Measurements from ENCODE around the gene MSX1. TPM values are rescaled to one million over a fixed set of nuclear protein-coding genes. Genes with fewer than 3 reads are reported as not detected.
A peak's percentile ranks its signal among the peaks of the same experiment; 100 is the strongest.

Gene MSX1
- total RNA-seq, 1 experiment from 2014 or later: not detected

DNA sequence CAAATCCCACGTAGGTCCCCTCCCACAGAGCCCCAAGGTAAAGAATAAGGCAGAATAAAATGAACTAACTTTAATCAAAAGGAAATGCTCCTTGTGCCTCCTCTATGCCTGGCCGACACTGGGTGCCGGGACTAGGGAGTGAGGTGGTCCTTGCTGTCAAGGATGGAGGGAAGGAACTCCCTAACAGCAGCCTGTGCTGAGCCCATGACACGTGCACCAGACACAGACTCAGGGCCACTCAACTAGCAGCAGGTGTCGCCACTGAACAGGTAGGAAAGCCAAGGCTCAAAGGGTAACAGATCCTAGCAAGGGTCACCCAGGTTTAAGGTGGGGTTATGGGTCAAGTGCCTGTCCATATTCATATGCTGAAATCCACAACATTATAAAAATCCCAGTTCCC is 29.2 kb downstream of the MSX1 start:
- Histone ChIP-seq H2AFZ (ENCODE audit: low read length) (no peak overlapping the region), H3K4me2 (ENCODE audit: insufficient read depth, insufficient read length, low read length) (no peak overlapping the region), H2BK120ac (ENCODE audit: low read depth, low read length, poor library complexity, severe bottlenecking) (no peak overlapping the region), H3K4ac (ENCODE audit: low read depth, low read length) (no peak overlapping the region), H3K18ac (ENCODE audit: insufficient read length, low read depth, low read length) (no peak overlapping the region), H2BK5ac (ENCODE audit: insufficient read length, low read length) (no peak overlapping the region), H3K14ac (ENCODE audit: insufficient read depth, low read length) (no peak overlapping the region), H3K9ac (ENCODE audit: extremely low read depth, insufficient read length, low read length) (no peak overlapping the region), H2BK20ac (ENCODE audit: low read depth, low read length, poor library complexity, severe bottlenecking) (no peak overlapping the region), H3K23me2 (ENCODE audit: insufficient read length, low read depth, low read length, poor library complexity, severe bottlenecking) (no peaks in the 10 kb centered on the region), H3K79me2 (ENCODE audit: insufficient read depth, low read length) (no peaks in the 10 kb centered on the region), H4K5ac (ENCODE audit: insufficient read length, low read depth, low read length) (no peak overlapping the region), H3K27me3 (ENCODE audit: insufficient read depth, low read length) (no peaks in the 10 kb centered on the region), H3K56ac (ENCODE audit: insufficient read length, low read depth, low read length) (no peak overlapping the region), H4K20me1 (ENCODE audit: control insufficient read depth, insufficient read depth, insufficient read length) (no peaks in the 10 kb centered on the region), H2BK15ac (ENCODE audit: low read depth, low read length) (no peak overlapping the region), H4K91ac (ENCODE audit: insufficient read length, low read depth, low read length) (no peak overlapping the region), H2AK5ac (ENCODE audit: insufficient read length, low read length) (no peak overlapping the region), H3K23ac (ENCODE audit: insufficient read length, low read depth, low read length) (no peak overlapping the region), H3T11ph (ENCODE audit: low read length) (no peak overlapping the region), H4K8ac (replicated peaks; ENCODE audit: insufficient read length, low read depth, low read length) (no peak overlapping the region), H3K4me1 (ENCODE audit: insufficient read depth, low read length) (no peaks in the 10 kb centered on the region), H3K27ac (ENCODE audit: insufficient read length, low read depth, low read length) (no peak overlapping the region), H3K79me1 (ENCODE audit: insufficient read depth, low read depth, low read length, poor library complexity, severe bottlenecking) (no peaks in the 10 kb centered on the region), H2BK12ac (ENCODE audit: insufficient read length, low read depth, low read length) (no peak overlapping the region), H3K9me3 (ENCODE audit: control insufficient read depth, low read depth, low read length) (no peaks in the 10 kb centered on the region)
- H3K36me3 Mint-ChIP-seq (ENCODE audit: insufficient read depth in 1 of 3, low read depth in 3 of 3): no peaks in the 10 kb centered on the region
- H3K27me3 Mint-ChIP-seq (ENCODE audit: low read depth): peaks cover 90% of the 10 kb centered on the region
- no peak overlapping the region for H3K4me3 Mint-ChIP-seq
- TF ChIP-seq, protein P1, sequence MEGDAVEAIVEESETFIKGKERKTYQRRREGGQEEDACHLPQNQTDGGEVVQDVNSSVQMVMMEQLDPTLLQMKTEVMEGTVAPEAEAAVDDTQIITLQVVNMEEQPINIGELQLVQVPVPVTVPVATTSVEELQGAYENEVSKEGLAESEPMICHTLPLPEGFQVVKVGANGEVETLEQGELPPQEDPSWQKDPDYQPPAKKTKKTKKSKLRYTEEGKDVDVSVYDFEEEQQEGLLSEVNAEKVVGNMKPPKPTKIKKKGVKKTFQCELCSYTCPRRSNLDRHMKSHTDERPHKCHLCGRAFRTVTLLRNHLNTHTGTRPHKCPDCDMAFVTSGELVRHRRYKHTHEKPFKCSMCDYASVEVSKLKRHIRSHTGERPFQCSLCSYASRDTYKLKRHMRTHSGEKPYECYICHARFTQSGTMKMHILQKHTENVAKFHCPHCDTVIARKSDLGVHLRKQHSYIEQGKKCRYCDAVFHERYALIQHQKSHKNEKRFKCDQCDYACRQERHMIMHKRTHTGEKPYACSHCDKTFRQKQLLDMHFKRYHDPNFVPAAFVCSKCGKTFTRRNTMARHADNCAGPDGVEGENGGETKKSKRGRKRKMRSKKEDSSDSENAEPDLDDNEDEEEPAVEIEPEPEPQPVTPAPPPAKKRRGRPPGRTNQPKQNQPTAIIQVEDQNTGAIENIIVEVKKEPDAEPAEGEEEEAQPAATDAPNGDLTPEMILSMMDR (conservative IDR thresholded peaks at IDR 0.05): peak; percentile 34; the same call in 2 of the 3 replicates
- H3K27ac Mint-ChIP-seq: no peak overlapping the region
- H3K9me3 Mint-ChIP-seq: no peaks in the 10 kb centered on the region
- peak; percentile 35 for DNase-seq
- WGBS (ENCODE audit: extremely low coverage, insufficient read length, low lambda C conversion rate): no CpG with 5 or more reads among the region's 5 CpGs
- no peaks in the 10 kb centered on the region for H3K4me1 Mint-ChIP-seq

Data from H9 (cell line).